Keratinocyte (primary cell): ENCODE measurements around the gene ARHGEF28. TPM values are rescaled to one million over a fixed set of nuclear protein-coding genes. Genes with fewer than 3 reads are reported as not detected.

ENCODE experiments used
- DNase-seq: peaks from one replicate; pipeline ENCODE4 v3.0.0-alpha.2; 2011; ENCODE audit warnings: low read depth, missing footprints, low spot score
- FAIRE-seq: peaks from 2 replicates; lab custom pipeline; 2011; peaks lifted over from hg19 to GRCh38; lab: Jason Lieb, UNC
- H2AFZ ChIP-seq: 2 replicates; pipeline ENCODE4 v1.6.0; 2012; ENCODE audit warnings: low read length, control low read depth, inconsistent platforms; ENCODE audit not compliant: control insufficient read depth
- H3K27ac ChIP-seq: 2 replicates; pipeline ENCODE4 v1.5.1; 2011; ENCODE audit warnings: low read length; ENCODE audit not compliant: control insufficient read depth, insufficient read depth
- H3K27me3 ChIP-seq: 3 replicates; pipeline ENCODE4 v1.6.0; 2011; ENCODE audit warnings: low read length; ENCODE audit not compliant: control insufficient read depth, insufficient read depth; ENCODE audit errors: extremely low read depth
- H3K36me3 ChIP-seq, 2 experiments: 2 replicates in 1 of 2; 3 replicates in 1 of 2; pipeline ENCODE4 v1.5.1; 2011; ENCODE audit warnings: low read length in 2 of 2, mild to moderate bottlenecking in 1 of 2; ENCODE audit not compliant: control insufficient read depth in 2 of 2, insufficient read depth in 2 of 2; ENCODE audit errors: extremely low read depth in 1 of 2
- H3K4me1 ChIP-seq: 3 replicates; pipeline ENCODE4 v1.5.1; 2011; ENCODE audit warnings: low read length; ENCODE audit not compliant: control insufficient read depth, insufficient read depth; ENCODE audit errors: extremely low read depth
- H3K4me2 ChIP-seq: 3 replicates; pipeline ENCODE4 v1.6.0; 2011; ENCODE audit warnings: low read depth, low read length; ENCODE audit not compliant: control insufficient read depth, insufficient read depth; ENCODE audit errors: extremely low read depth
- H3K4me3 ChIP-seq, 3 experiments: fragments of 200-600 bp in 1 of 3; sonication (generic) in 1 of 3; 2 replicates in 2 of 3; 3 replicates in 1 of 3; pipeline ENCODE4 v1.5.1; 2011 to 2016; ENCODE audit warnings: low read length in 3 of 3, mild to moderate bottlenecking in 3 of 3, control low read depth in 2 of 3, inconsistent platforms in 1 of 3, low read depth in 1 of 3, mixed read lengths in 1 of 3, mixed run types in 1 of 3, moderate library complexity in 1 of 3; ENCODE audit not compliant: control insufficient read depth in 2 of 3, insufficient read depth in 2 of 3; ENCODE audit errors: extremely low read depth in 1 of 3
- H3K79me2 ChIP-seq: 2 replicates; pipeline ENCODE4 v1.6.0; 2012; ENCODE audit warnings: low read length; ENCODE audit not compliant: control insufficient read depth, insufficient read depth
- H3K9ac ChIP-seq: 3 replicates; pipeline ENCODE4 v1.6.0; 2011; ENCODE audit warnings: low read length; ENCODE audit not compliant: control insufficient read depth, insufficient read depth; ENCODE audit errors: extremely low read depth
- H3K9me1 ChIP-seq: 3 replicates; pipeline ENCODE4 v1.6.0; 2011; ENCODE audit warnings: low read length; ENCODE audit not compliant: control insufficient read depth, insufficient read depth; ENCODE audit errors: extremely low read depth
- H3K9me3 ChIP-seq: 2 replicates; pipeline ENCODE4 v1.5.1; 2012; ENCODE audit warnings: low read depth, low read length; ENCODE audit not compliant: control insufficient read depth
- H4K20me1 ChIP-seq: 3 replicates; pipeline ENCODE4 v1.6.0; 2011; ENCODE audit warnings: low read length; ENCODE audit not compliant: control insufficient read depth, insufficient read depth; ENCODE audit errors: extremely low read depth
- EZH2 ChIP-seq: IDR thresholded peaks from one replicate; pipeline ENCODE4 v1.6.1; 2012; ENCODE audit warnings: inconsistent platforms, mild to moderate bottlenecking, low read length, moderate library complexity
- dilution Hi-C: fragments of 300-500 bp; cut with MboI; formaldehyde crosslinking; loops from one replicate; pipeline ENCODE4 v1.7.0; 2020; ENCODE audit warnings: low sequenced_read_pairs; ENCODE audit not compliant: extremely low pct_ligation_motif_present
- polyA plus RNA-seq, 5 experiments: library from polyadenylated mRNA; depleted of rRNA in 3 of 5; stranded (reverse) in 3 of 5; stranded (forward) in 1 of 5; unstranded in 1 of 5; fragments of >200 nt; gene quantifications; 1 replicate in 1 of 5; 2 replicates in 3 of 5; 3 replicates in 1 of 5; pipeline versions ENCODE4 v1.2.1 to v1.2.3, GENCODE V29; 2011 to 2012; ENCODE audit warnings: missing spikeins in 2 of 5, low read depth in 1 of 5, low replicate concordance in 1 of 5
- TF ChIP-seq, protein P1 (sequence below), 3 experiments: IDR thresholded peaks in 1 of 3; conservative IDR thresholded peaks in 1 of 3; optimal IDR thresholded peaks in 1 of 3; 2 replicates in 2 of 3; 3 replicates in 1 of 3; pipeline versions ENCODE3 to v1.5.1; 2011; ENCODE audit warnings: low read length in 3 of 3, mild to moderate bottlenecking in 3 of 3, moderate library complexity in 2 of 3, control low read depth in 1 of 3, inconsistent platforms in 1 of 3; ENCODE audit not compliant: insufficient read depth in 2 of 3; ENCODE audit errors: extremely low read depth in 1 of 3

Gene ARHGEF28
- polyA plus RNA-seq, 1 donor (not counting 4 experiments of a cell fraction or from before 2014, with no cell fraction given), result 31.6 TPM

DNA sequence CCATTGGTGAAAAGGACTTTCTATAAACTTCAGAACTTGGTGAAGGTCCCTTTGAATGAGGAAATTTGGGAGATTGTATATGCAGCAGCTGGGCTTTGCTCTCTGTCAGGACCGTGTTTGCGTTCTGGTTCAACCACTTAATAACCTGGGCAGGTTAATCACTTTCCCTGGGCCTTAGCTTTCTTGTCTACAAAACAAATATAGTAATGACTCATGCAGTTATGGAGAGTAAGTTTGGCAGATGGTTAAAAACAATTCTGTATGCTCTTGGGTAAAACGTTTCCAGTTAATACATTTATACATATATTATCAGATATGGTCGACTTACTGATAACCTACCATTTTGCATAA, 197.0 kb downstream of the ARHGEF28 start:
- no peaks in the 10 kb centered on the region for H4K20me1 ChIP-seq
- H3K79me2 ChIP-seq, result peaks cover 17% of the 10 kb centered on the region
- peaks cover 72% of the 10 kb centered on the region for H3K4me1 ChIP-seq
- H3K9me3 ChIP-seq, result no peaks in the 10 kb centered on the region
- H3K4me2 ChIP-seq, result peak overlapping the region; percentile 22
- no peaks in the 10 kb centered on the region for H3K27me3 ChIP-seq
- no peak overlapping the region for H3K4me3 ChIP-seq
- peak overlapping the region; percentile 44 for H3K27ac ChIP-seq
- H3K9me1 ChIP-seq, result no peaks in the 10 kb centered on the region
- no peak overlapping the region for H2AFZ ChIP-seq
- peak overlapping the region; percentile 6 for H3K9ac ChIP-seq
- dilution Hi-C loops, result no loop called here
- peaks cover 5% of the 10 kb centered on the region in 2 experiments for H3K36me3 ChIP-seq
- FAIRE-seq (peak; percentile 89), DNase-seq (no peak)
- TF ChIP-seq EZH2, result no peak
- TF ChIP-seq, protein P1, sequence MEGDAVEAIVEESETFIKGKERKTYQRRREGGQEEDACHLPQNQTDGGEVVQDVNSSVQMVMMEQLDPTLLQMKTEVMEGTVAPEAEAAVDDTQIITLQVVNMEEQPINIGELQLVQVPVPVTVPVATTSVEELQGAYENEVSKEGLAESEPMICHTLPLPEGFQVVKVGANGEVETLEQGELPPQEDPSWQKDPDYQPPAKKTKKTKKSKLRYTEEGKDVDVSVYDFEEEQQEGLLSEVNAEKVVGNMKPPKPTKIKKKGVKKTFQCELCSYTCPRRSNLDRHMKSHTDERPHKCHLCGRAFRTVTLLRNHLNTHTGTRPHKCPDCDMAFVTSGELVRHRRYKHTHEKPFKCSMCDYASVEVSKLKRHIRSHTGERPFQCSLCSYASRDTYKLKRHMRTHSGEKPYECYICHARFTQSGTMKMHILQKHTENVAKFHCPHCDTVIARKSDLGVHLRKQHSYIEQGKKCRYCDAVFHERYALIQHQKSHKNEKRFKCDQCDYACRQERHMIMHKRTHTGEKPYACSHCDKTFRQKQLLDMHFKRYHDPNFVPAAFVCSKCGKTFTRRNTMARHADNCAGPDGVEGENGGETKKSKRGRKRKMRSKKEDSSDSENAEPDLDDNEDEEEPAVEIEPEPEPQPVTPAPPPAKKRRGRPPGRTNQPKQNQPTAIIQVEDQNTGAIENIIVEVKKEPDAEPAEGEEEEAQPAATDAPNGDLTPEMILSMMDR (optimal IDR thresholded peaks at IDR 0.05 in 1 of 3, IDR thresholded peaks at IDR 0.05 in 1 of 3, conservative IDR thresholded peaks at IDR 0.05 in 1 of 3; ENCODE audit: extremely low read depth in 1 of 3, insufficient read depth in 2 of 3, low read length in 3 of 3), result no peak

DNA sequence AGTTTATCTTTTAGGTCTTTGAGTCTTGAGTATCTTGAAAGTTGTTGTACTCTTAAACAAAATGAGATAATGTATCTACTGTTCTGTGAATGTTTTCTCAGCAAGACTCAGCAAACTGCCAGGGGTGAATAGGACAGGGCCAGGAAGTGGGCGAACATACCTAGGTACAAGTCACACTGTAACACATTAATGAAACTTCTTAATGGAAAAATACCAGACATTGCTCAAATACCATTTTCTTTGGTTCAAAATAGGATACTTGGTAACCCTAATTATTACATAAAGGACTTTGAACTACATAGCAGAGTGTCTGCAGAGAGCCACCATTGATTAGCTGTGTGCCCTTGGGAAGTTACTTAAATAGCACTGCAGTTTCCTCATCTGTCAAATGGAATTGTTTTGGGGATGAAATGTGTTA, 197.5 kb downstream of the ARHGEF28 start:
- Histone ChIP-seq H3K9me3 (no peaks in the 10 kb centered on the region), H3K79me2 (peaks cover 22% of the 10 kb centered on the region), H4K20me1 (no peaks in the 10 kb centered on the region), H3K27me3 (no peaks in the 10 kb centered on the region), H3K36me3 (peaks cover 5 to 8% of the 10 kb centered on the region in 2 experiments), H3K4me3 (no peak overlapping the region), H3K9ac (no peak overlapping the region), H2AFZ (no peak overlapping the region), H3K27ac (peak overlapping the region; percentile 44), H3K4me1 (peaks cover 67% of the 10 kb centered on the region), H3K4me2 (no peak overlapping the region), H3K9me1 (no peaks in the 10 kb centered on the region)
- dilution Hi-C loops, result no loop called here
- TF ChIP-seq, protein P1 (optimal IDR thresholded peaks at IDR 0.05 in 1 of 3, IDR thresholded peaks at IDR 0.05 in 1 of 3, conservative IDR thresholded peaks at IDR 0.05 in 1 of 3; ENCODE audit: extremely low read depth in 1 of 3, insufficient read depth in 2 of 3, low read length in 3 of 3), result no peak
- TF ChIP-seq EZH2, result no peak
- FAIRE-seq, result no peak
- DNase-seq, result no peak
